Thoracic aorta (tissue), 2 donors: Measurements from ENCODE around the gene PROK1. TPM values are rescaled to one million over a fixed set of nuclear protein-coding genes. Genes with fewer than 3 reads are reported as not detected.
A peak's percentile ranks its signal among the peaks of the same experiment; 100 is the strongest.
"Not testable (repeated sequence)": the region's sequence is repeated elsewhere in the genome, so short reads cannot be mapped to it uniquely, and the experiment has no call there.

Source experiments
- ATAC-seq: fragments of 150-250 bp; one replicate; pipeline ENCODE4 v1.8.0; 2017; ENCODE audit warnings: low read depth; ENCODE audit not compliant: insufficient number of reproducible peaks, low FRiP score
- DNase-seq: peaks from one replicate; pipeline ENCODE4 v3.0.0-alpha.2; 2020; ENCODE audit warnings: low spot score
- H3K27ac ChIP-seq, 2 donors: fragments of 200-600 bp; sonication (generic); 1 replicate in 1 of 2; 2 replicates in 1 of 2; pipeline ENCODE4 v1.5.1; 2016; ENCODE audit warnings: mild to moderate bottlenecking in 2 of 2, moderate library complexity in 2 of 2
- H3K27me3 ChIP-seq: fragments of 200-600 bp; sonication (generic); replicated peaks from 2 replicates; pipeline ENCODE4 v1.6.0; 2016; ENCODE audit warnings: mild to moderate bottlenecking; ENCODE audit not compliant: insufficient read depth
- H3K36me3 ChIP-seq: fragments of 200-600 bp; sonication (generic); one replicate; pipeline ENCODE4 v1.5.1; 2016
- H3K4me1 ChIP-seq, 2 donors: fragments of 200-600 bp; sonication (generic); 1 replicate in 1 of 2; 2 replicates in 1 of 2; pipeline versions ENCODE4 v1.5.1 to v1.6.0; 2016; ENCODE audit warnings: low read depth in 2 of 2, mild to moderate bottlenecking in 1 of 2; ENCODE audit not compliant: control insufficient read depth in 1 of 2
- H3K4me3 ChIP-seq: fragments of 200-600 bp; sonication (generic); 2 replicates; pipeline ENCODE4 v1.5.1; 2016; ENCODE audit warnings: mild to moderate bottlenecking
- H3K9me3 ChIP-seq: fragments of 200-600 bp; sonication (generic); 2 replicates; pipeline ENCODE4 v1.5.1; 2016
- CTCF ChIP-seq: fragments of 200-600 bp; sonication (generic); IDR thresholded peaks from one replicate; pipeline ENCODE4 v1.5.1; 2019; ENCODE audit warnings: antibody characterized with exemption
- total RNA-seq, 2 donors: library from RNA; depleted of rRNA; stranded (reverse); fragments of >200 nt; gene quantifications; one replicate each; pipeline versions ENCODE4 v1.1.0 to v1.2.3, GENCODE V29; 2016

PROK1 gene
- total RNA-seq = under 1 TPM; 0.27 to 0.63 TPM

DNA sequence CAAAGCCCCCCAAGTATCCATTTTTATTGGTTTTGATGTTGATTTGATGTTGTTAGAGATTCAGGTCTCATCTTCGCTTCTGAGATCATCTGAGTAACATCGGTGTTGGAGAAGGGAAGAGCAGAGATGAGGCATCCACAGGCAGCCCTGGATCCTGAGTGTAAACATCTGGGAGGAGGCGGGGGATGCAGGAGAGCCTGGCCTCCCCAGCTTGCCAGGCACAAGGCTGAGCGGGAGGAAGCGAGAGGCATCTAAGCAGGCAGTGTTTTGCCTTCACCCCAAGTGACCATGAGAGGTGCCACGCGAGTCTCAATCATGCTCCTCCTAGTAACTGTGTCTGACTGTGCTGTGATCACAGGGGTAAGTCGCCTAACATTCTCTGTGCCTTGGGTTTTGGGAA, at the start of gene PROK1:
PROK1 (plus strand) TSS at position 221 of the 400 bp plus-strand sequence; CDS start at position 289, 68 bp downstream.
- no peaks in the 10 kb centered on the region for H3K36me3 ChIP-seq
- H3K4me1 ChIP-seq = peaks cover 0 to 8% of the 10 kb centered on the region in 2 donors
- ATAC-seq = no peak
- no peak within 1 kb of the TSS for H3K27ac ChIP-seq
- no peaks in the 10 kb centered on the region for H3K27me3 ChIP-seq
- TF ChIP-seq CTCF = no peak
- H3K4me3 ChIP-seq = no peak within 1 kb of the TSS
- no peak for DNase-seq
- H3K9me3 ChIP-seq = no peaks in the 10 kb centered on the region

GRCh38 chr1:110403805-110404204, 47.1 kb upstream of the PROK1 start:
- ATAC-seq = no peak
- H3K9me3 ChIP-seq = no peaks in the 10 kb centered on the region
- peaks cover 39% of the 10 kb centered on the region for H3K36me3 ChIP-seq
- TF ChIP-seq CTCF = no peak
- no peak for DNase-seq
- no peak overlapping the region for H3K4me3 ChIP-seq
- peaks cover 7 to 25% of the 10 kb centered on the region in 2 donors for H3K4me1 ChIP-seq
- H3K27me3 ChIP-seq = no peaks in the 10 kb centered on the region
- H3K27ac ChIP-seq = no peak overlapping the region

DNA sequence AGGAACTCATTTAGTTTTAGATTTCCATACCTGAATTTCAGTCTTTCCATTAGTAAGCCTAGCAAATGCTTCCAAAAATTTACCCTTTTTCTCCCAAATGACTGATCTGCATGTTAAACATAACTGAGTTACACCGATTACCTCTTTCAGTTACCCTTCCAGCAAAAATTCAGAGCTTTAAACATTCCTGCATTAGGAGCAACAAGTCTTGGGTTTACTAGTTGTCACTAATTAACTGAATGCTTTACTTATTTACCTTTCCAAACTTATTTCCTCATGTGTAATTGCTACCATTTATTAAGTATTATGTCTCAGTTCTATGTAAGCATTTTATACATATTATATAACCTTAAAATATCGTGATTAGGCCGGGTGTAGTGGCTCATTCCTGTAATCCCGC, 46.5 kb upstream of the PROK1 start:
- Histone ChIP-seq H3K4me3 (no peak overlapping the region), H3K4me1 (peaks cover 7 to 25% of the 10 kb centered on the region in 2 donors), H3K9me3 (no peaks in the 10 kb centered on the region), H3K36me3 (peaks cover 38% of the 10 kb centered on the region), H3K27me3 (no peaks in the 10 kb centered on the region), H3K27ac (no peak overlapping the region)
- ATAC-seq (no peak), DNase-seq (no peak)
- no peak for TF ChIP-seq CTCF

DNA sequence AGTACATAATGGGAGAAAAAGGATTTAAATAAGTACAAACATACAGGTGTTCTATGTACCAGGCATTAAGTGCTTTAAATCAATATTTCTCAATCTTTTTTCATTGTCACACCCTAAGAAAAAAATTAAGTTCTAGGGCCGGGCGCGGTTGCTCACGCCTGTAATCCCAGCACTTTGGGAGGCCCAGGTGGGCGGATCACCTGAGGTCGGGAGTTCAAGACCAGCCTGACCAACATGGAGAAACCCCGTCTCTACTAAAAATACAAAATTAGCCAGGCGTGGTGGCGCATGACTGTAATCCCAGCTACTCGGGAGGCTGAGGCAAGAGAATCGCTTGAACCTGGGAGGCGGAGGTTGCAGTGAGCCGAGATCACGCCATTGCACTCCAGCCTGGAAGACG, 44.5 kb upstream of the PROK1 start:
- Histone ChIP-seq H3K4me3 (peak overlapping the region; percentile 96), H3K27ac (peak overlapping the region; percentile 82 to 94), H3K4me1 (peaks cover 7 to 25% of the 10 kb centered on the region in 2 donors)

GRCh38 chr1:110407260-110408210, 43.4 kb upstream of the PROK1 start, which contains the start of gene LAMTOR5:
Gene LAMTOR5 (minus strand): TSS chr1:110407694. CDS start chr1:110407620, 74 bp downstream.
- peak; percentile 93 for ATAC-seq
- H3K9me3 ChIP-seq = no peaks in the 10 kb centered on the region
- no peak for TF ChIP-seq CTCF

More for the DNA sequence above, 44.5 kb upstream of the PROK1 start:
- not testable (repeated sequence) for H3K27me3 ChIP-seq, ATAC-seq, H3K9me3 ChIP-seq, DNase-seq
- peaks cover 24% of the 10 kb centered on the region for H3K36me3 ChIP-seq

More at GRCh38 chr1:110407260-110408210, 43.4 kb upstream of the PROK1 start, which contains the start of gene LAMTOR5:
- Histone ChIP-seq H3K4me3 (peak within 1 kb of the TSS; percentile 96), H3K36me3 (peaks cover 15% of the 10 kb centered on the region), H3K27me3 (no peaks in the 10 kb centered on the region), H3K4me1 (peaks cover 7 to 25% of the 10 kb centered on the region in 2 donors), H3K27ac (peak within 1 kb of the TSS; percentile 82 to 94)
- DNase-seq = peak; percentile 80
